GM21447 (cell line): ENCODE results near the gene FAF1.
"Not testable (repeated sequence)": the region's sequence is repeated elsewhere in the genome, so short reads cannot be mapped to it uniquely, and the experiment has no call there.

Experiments used
- ATAC-seq: cut with Tn5 transposase; IDR thresholded peaks from one replicate; pipeline ENCODE4 v1.9.1; 2021; ENCODE audit not compliant: unreplicated experiment

The FAF1 gene

DNA sequence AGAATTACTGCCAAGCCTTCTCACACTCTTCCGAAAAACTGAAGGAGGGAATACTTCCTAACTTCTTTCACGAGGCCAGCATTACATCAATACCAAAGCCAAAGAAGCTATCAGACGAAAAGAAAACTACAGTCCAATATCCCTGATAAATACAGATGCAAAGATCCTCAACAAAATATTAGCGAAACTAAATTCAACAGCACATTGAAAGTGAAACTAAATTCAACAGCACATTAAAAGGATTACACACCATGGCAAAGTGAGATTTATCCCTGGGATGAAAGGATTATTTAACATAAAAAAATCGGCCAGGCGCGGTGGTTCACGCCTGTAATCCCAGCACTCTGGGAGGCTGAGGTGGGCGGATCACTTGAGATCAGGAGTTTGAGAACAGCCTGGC, 176.8 kb downstream of the FAF1 start:
- no peak for ATAC-seq

DNA sequence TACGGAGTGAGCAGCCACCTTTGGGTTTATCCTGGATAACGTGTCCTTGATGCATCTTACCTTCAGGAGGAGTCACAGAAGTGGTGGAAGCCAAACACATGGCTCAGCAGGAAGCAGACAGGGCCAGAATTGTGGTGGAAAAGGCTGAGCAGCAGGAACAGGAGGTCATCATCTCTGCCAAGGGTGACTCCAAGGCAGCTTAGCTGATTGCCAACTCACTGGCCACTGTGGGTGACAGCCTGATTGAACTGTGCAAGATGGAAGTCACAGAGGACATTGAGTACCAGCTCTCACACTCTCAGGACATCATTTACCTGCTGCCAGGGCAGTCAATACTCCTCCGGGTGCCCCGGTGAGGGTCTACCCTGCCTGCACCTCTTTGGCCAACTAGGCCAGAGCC, 179.3 kb downstream of the FAF1 start:
- ATAC-seq: no peak

DNA sequence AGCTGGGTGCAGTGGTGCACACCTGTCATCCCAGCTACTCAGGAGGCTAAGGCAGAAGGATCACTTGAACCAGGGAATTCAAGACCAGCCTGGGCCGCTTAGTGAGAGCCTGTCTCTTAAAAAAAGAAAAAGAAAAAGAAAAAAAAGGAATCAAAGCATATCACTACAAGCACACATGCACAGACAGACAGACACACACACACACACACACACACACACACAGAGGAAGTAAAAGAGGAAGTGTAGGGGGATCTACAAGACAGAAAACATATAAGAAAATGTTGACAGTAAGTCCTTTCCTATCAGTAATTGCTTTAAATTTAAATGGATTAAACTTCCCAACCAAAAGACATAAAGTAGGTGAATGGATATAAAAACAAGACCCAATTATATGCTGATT, 180.3 kb downstream of the FAF1 start:
- no peak for ATAC-seq

DNA sequence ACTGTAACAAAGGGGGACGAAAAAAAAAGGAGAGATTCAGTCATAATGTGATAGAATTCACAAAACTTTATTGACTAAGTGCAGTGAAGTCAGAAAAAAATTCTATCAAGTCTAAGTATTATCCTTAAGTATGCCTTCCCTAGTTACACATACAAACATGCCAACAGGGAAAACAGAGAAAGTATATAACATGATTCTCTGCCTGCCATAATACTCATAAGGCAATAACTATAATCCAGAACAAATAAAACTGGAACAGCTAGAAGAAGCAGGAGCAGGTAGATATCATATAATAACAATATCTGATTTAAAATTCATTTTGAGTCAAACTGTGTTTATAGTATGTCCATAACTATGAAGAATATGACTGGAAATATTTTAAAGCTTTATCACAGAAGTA, 184.3 kb downstream of the FAF1 start:
- ATAC-seq: no peak

DNA sequence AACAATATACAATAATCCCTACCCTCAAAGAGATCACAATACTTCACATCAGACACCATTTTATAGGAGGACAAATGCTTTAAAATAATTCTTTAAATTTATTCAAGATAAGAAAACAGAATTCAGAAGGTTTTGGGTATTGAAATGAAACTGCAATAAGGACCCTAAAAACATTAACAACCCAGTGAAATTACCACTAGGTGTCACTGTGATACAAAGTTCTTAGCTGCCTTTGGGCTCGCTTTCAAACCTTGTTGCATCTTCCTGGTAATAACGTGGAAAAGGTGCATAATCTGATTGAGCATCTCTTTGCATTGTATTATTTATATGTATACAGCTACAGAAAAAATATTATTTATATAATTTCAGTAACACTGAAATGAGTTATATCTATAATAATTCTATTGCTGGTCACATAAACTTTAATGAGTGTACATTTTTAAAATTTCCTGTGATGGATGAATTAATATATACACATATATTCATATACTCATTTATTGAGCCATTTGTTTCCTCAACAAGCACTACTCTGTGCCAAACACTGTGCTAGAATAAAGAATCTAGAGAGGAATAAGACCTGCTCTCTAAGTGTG, 185.2 kb downstream of the FAF1 start:
- ATAC-seq: no peak

DNA sequence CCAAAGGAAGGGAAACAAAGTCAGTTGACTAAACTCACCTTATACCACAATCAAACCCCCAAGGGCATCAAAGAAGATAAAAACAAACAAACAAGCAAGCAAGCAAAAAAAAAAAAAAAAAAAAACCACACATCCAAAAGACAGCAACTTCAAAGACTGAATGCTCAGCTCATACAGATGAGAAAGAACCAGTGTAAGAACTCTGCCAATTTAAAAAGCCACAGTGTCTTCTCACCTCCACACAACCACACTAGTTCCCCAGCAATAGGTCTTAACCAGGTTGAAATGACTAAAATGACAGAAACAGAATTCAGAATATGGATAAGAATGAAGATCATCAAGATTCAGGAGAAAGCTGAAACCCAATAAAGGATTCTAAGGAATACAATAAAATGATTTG, 193.4 kb downstream of the FAF1 start:
- ATAC-seq: no peak

DNA sequence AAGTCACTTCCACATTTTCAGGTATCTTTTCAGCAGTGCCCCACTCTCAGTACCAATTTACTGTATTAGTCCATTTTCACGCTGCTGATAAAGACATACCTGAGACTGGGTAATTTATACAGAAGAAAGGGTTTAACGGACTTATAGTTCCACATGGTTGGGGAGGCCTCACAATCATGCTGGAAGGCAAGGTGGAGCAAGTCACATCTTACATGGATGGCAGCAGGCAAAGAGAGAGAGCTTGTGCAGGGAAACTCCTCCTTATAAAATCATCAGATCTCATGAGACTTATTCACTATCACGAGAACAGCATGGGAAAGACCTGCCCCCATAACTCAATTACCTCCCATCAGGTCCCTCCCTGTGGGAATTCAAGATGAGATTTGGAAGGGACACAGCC, 203.5 kb downstream of the FAF1 start:
- ATAC-seq: not testable (repeated sequence)

DNA sequence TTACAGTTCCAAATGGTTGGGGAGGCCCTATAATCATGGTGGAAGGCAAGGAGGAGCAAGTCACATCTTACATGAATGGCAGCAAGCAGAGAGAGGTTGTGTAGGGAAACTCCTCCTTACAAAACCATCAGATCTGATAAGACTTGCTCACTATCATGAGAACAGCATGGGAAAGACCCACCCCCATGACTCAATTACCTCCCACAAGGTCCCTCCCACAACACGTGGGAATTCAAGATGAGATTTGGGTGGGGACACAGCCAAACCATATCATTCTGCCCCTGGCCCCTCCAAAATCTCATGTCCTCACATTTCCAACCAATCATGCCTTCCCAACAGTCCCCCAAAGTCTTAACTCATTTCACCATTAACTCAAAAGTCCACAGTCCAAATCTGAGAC, 205.3 kb downstream of the FAF1 start:
- ATAC-seq: not testable (repeated sequence)

DNA sequence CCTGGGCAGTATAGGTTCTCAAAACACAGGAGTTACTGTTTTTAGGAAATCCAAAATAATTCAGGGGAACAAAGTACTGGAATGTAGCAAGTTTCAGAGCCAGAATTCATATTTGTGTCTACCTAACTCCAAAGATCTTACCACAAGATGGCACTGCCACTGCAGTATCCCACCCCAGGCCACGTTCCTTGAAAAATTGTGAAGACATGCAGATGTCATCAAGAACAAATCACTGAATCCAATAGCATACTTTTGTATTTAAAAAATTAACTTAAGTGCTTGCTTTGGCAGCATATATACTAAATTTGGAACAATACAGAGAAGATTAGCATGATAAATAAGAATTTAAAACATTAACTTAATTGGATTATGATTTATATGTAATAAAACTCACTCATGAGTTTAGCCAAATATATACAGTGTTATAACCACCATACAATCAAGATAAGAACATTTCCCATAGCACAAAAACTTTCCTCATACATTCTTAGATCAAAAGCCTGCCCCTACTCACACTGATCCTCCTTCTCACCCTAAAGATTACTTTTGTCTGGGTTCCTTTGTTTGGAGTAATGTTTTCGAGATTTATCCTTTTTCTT, 209.9 kb downstream of the FAF1 start:
- no peak for ATAC-seq

DNA sequence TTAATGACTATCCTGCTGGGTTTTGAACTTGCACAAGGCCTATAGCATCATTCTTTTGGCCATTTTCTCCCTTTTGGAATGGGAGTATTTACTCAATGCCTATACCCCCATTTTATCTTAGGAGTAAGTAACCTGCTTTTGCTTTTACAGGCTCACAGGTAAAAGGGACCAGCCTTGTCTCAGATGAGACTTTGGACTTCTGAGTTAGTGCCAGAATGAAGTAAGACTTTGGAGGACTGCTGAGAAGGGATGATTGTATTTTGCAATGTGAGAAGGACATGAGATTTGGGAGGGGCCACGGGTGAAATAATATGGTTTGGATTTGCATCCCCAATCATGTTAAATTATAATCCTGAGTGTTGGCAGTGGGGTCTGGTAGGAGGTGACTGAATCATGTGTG, 212.7 kb downstream of the FAF1 start:
- no peak for ATAC-seq

DNA sequence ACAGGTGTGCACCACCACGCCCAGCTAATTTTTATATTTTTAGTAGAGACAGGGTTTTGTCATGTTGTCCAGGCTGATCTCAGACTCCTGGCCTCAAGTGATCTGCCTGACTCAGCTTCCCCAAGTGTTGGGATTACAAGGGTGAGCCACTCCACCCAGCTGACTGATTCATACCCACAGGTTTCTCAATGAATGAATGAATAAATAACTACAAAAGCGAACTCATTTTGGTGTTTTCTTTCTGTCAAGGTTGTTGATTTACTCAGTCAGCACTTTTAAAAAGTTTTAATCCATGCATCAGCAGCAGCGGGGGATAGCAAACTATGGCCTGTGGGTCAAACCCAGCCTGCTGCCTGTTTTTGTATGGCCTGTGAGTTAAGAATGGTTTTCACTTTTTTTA, 217.5 kb downstream of the FAF1 start:
- ATAC-seq: no peak

DNA sequence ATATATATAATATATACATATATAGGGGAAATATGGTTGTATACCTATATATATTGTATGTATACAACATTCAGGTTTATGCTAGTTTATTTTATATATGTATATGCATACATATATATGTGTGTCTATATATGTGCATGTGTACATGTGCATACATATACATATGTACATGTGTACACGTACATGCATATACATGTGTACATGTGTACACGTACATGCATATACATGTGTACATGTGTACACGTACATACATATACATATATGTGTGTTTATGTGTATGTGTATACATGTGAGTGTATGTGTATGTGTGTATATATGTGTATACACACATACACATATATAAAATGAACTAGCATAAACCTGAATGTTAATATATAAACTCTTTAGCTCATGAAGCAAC, 220.9 kb downstream of the FAF1 start:
- no peak for ATAC-seq

DNA sequence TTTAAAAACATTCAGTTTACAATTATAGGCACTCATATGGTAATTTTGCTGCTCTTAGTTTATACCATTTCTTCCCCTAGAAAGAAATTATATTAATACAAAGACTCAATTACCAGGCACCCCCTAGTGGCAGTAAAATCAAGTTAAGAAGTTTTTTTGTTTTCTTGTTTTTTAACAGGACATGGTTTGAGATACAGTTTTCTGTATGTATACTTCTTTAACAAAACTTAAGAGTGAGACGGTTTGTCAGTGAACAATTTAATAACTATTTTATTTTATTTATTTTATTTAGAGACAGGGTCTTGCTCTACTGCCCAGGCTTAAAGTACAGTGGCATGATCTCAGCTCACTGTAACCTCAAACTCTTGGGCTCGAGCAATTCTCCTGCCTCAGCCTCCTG, 224.6 kb downstream of the FAF1 start:
- ATAC-seq: no peak

DNA sequence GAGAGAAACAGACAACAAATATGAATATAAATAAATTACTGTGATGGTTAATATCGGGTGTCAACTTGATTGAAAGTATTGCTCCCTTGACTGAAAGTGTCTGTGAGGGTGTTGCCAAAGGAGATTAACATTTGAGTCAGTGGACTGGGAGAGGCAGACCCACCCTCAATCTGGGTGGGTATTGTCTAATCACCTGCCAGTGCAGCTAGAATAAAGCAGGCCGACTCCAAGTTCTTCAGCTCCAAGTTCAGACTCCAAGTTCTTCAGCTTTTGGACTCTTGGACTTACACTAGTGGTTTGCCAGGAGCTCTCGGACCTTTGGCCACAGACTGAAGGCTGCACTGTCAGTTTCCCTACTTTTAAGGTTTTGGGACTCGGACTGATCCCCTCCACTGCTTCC, 232.5 kb downstream of the FAF1 start:
- not testable (repeated sequence) for ATAC-seq

DNA sequence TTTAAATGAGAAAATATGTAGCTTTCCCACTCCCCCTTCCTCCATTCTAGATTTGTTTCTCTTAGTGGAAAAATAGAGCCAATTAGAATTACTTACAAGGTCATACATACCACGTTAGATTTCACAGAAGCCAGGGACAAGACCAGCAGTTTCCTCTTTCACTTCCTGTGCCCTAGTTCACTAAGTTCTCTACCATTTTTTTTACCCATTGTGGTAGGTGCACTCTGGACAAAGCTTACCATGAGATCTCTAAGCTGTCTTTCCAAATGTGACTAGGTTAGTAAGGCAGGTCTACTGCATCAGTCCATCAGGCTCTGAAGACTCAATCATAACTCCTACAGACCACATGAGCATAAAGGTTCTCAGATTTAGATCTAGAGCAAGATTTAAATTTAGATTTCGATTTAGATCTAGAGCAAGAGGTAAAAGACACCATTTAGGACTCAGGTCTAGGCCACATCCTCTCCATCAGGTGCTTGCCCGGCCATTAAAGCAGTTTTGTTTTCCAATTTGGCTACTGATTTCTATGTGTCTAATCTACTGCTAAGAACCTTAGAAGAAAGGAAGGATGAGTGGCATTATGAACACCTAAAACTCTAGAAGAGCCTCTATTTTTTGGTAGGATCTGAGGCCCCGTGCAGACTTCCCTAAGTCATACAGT, 235.3 kb downstream of the FAF1 start:
- peak; percentile 88 for ATAC-seq

DNA sequence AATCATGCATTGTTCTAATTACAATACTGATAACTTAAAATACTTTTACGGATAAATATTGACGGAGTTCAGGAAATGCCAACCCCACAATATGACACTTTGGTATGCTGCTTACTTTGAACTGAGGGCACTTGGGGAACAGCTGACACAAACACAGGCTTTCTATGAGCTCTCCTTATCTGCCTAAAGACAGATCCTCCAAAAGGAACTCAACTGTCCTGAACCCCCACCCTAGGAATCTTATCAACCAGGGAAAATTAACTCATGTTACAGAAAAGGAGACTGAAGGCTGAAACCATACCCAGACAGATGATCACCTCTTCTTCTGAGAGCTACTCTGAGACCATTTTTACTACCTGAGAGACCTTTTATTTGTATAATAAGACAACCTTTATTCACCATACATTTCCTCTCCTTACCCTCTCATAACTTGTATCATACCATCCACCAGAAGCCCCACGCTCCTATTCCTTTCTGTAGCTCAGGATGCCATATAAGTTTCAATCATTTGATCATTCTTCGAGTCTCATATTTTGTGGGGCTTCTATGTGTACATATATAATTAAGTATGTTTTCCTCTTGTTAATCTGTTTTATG, 239.5 kb downstream of the FAF1 start:
- no peak for ATAC-seq

DNA sequence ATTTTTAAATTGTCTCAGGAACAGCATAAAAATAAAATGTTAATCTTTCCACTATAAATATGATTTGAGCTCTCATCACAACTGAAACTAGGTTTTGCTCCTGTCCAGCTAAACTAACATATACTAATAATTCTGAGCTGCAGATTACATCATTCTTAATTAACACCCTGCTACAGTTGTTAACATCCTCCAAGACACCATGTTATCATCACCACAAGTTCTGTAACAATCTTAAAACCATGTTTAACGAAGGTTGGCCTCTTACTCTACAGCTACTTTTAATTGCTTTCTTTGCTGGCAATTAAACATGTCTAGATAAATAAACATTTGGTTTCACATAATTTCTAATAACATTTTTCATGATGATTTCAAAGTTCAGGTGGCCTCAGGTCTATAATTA, 240.9 kb downstream of the FAF1 start:
- ATAC-seq: no peak

DNA sequence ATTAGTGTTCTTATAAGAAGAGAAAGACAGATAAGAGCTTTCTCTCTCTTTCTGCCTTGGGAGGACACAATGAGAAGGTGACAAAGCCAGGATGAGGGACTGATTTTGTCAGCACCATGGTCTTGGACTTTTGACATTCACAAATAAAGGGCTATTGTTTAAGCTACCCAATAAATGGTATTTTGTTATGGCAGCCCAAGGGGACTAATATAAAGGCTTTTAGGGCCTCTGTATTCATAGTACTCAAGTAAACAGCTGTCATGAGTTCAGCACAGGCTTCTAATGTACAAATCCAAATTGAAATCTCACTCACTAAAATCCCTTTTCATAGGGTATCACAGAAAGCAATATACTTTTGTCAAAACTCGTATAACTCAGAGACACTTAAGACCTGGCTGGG, 242.7 kb downstream of the FAF1 start:
- no peak for ATAC-seq

DNA sequence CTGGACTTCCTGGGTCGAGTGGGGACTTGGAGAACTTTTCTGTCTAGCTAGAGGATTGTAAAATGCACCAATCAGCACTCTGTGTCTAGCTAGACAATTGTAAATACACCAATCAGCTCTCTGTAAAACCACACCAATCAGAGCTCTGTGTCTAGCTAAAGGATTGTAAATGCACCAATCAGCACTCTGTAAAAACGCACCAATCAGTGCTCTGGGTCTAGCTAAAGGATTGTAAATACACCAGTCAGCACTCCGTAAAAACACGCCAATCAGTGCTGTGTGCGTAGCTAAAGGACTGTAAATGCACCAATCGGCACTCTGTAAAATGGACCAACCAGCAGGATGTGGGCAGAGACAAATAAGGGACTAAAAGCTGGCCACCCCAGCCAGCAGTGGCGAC, 243.6 kb downstream of the FAF1 start:
- not testable (repeated sequence) for ATAC-seq

DNA sequence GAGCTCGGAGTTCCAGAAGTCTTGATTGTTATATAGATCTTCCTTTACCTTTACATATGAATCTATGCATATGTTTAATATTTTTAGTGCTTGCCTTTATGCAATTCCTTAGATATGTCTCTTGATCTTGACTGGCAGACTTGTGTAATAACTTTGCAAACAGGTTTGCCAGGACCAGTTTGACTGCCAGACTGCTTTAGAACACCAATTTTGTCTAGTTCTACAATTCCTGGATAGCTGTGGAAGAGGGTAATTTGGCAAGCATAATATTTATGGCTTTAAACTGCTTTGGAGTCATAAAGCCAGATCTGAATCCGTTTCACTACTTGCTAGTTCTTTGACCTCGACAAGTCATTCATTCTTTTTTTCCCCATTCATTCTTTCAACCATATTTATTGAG, 250.0 kb downstream of the FAF1 start:
- no peak for ATAC-seq

DNA sequence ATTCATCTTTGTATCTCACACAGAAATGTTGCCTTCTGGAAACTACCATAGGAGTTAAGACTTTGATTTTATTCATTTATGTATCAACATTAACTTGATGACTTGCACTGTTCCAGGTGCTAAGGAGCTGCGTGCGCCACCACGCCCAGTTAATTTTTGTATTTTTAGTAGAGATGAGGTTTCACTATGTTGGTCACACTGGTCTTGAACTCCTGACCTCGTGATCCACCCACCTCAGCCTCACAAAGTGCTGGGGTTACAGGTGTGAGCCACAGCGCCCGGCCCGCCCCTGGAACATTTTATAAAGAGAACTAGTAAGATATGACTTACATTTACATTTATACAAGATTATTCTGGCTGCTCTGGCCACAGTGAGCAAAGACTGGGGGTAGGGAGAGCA, 252.2 kb downstream of the FAF1 start:
- ATAC-seq: no peak

DNA sequence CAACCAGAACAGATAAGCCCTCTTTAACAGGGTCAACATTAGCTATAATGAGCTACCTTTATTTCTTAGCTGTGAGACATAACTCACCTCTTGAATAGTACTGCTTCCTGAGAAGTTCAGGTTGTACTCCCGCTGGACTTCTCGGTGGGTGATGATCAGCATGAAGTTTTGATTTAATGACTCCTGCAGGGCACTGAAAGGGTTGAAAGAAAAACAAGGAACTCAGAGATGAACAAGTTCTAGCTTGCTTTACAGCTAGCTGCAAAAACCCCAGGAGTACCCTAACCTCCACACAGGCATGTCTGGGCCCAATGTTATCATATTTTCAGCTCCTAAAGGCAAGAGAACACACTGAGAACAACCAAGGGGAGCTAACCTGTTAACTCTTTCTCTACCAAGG, 254.4 kb downstream of the FAF1 start:
- ATAC-seq: no peak
